HS-27A (cell line): ENCODE measurements around the gene SLC6A4.
"Not testable (repeated sequence)": the region's sequence is repeated elsewhere in the genome, so short reads cannot be mapped to it uniquely, and the experiment has no call there.

Experiments
- DNase-seq: peaks from one replicate; pipeline ENCODE4 v3.0.0-alpha.2; 2012; ENCODE audit warnings: low read depth, missing footprints

SLC6A4 gene

DNA sequence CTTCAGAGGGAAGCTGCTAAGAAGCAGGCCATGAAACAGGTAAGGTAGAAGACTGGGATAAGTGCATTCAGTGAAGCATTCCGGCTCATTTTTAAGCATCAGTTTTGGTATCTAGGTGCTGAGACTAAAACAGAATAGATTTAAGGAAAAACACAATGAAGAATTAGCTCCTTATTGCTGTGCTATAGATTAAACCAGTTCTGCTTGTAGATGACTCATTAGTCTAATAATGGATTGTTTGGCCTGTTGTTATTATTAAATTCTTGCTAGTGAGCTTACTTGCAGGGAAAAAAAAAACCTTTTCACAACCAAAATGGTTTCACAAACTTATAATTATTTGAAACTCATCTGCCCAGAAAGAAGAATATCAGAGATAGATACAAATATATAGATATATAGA, 62.9 kb downstream of the SLC6A4 start:
- no peak for DNase-seq

DNA sequence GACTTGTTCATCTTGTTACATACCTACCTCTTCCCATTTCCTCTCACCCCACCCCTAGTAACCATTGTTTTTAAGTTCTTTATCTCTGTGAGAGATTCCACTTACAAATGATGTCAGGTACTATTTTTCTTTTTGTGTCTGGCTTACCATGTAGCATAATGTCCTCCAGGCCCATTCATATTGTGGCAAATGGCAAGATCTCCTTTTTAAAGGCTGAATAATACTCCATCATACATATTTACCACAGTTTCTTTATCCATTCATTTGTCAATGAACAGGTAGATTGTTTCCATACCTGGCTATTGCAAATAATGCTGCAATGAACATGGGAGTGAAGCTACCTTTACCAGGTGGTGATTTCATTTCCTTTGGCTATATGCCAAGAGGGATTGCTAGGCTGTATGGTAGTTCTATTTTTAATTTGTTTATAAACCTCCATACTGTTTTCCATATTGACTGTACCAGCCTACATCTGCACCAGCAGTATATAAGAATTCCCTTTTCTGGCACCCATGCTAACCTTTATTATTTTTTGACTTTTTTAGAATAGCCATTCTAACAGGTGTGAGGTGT, 65.0 kb downstream of the SLC6A4 start:
- no peak for DNase-seq

DNA sequence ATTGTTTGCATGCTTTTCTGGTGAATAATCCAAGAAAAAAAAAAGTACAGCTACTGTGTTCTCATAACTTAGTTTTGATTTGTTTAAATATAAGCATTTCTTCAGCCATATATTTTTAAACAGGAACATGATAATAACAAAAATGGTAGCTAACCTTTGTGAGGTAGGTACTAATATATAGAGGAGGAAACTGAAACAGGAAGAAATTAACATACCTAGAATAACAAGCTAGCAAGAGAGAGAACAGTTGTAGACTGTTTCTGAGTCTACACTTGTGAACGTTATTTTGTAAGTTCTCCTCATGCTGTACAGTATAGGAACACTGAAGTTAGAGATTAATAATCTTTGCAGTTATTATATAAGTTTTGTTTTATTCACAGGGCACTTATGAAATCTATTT, 69.5 kb downstream of the SLC6A4 start:
- no peak for DNase-seq

DNA sequence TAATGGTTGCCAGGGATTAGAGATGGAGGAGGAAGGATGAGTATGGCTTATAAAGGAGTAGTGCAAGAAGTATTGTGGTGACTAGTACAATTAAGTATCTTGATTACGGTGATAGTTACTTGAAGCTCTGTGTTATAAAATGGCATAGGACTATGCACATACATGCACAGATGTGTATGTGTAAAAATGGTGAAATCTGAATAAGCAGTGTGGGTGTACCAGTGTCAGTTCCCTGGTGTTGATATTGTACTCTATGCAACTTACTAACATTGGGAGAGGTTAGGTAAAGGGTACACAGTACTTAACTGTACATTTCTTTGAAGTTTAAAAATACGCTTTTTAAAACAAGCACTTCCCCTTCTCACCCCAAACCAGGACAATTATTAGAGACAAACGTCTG, 70.3 kb downstream of the SLC6A4 start:
- no peak for DNase-seq

DNA sequence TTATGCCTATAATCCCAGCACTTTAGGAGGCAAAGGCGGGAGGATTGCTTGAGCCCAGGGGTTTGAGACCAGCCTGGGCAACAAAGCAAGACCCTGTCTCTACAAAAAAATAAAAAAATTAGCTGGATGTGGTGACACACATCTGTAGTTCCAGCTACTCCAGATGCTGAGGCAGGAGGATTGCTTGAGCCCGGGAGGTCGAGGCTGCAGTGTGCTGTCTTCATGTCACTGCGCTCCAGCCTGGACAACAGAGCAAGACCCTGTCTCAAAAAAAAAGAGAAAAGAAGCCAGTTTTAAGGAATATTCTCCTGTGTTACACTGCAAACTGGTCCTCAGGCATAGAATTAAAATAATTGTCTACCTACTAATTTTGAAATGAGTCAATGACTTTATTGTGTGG, 71.0 kb downstream of the SLC6A4 start:
- DNase-seq = no peak

DNA sequence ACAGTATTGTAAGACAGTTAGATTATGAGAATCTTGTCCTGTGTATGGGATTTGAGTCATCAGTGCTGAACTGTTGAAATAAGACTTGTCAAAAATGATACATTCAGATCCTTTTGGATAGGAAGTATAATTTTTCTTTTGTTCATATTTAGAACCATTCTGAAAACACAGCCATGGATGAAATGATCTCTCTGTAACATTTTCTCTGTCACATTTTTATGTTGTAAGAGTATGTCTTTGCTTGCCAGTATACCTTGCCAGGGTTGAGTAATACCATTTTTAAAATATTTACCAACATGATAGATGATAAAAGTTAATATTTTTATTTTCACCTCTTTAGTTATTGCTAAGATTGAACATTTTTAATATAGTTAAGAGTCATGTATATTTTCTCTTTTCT, 73.9 kb downstream of the SLC6A4 start:
- no peak for DNase-seq

DNA sequence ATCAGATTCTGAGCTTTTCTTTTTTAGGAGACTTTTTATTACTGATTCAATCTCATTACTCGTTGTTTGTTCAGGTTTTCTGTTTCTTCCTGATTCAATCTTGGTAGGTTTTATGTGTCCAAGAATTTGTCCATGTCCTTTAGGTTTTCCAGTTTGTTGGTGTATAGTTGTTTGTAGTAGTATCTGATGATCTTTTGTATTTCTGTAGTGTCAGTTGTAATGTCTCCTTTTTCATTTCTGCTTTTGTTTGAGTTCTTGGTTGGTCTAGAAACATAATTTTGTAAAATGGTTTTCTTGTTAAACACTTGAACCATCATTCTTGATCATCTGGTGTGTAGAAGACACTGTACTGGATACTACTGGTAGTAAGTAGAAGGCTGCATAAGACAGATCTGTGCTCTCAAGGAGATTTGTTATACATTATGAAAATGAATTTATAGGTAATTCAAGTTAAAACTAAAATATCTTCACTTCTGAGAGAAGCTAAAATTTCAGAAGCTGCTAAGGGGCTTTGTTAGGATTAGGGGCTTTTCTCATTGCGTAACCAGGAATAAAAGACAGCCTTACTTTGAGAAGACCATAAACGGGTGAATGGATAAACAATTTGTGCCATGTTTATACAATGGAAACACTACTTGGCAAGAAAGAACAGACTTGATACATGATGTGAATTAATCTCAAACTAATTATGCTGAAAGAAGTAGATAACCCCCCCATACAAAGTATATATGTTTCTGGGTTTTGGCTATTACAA, 74.9 kb downstream of the SLC6A4 start:
- no peak for DNase-seq

DNA sequence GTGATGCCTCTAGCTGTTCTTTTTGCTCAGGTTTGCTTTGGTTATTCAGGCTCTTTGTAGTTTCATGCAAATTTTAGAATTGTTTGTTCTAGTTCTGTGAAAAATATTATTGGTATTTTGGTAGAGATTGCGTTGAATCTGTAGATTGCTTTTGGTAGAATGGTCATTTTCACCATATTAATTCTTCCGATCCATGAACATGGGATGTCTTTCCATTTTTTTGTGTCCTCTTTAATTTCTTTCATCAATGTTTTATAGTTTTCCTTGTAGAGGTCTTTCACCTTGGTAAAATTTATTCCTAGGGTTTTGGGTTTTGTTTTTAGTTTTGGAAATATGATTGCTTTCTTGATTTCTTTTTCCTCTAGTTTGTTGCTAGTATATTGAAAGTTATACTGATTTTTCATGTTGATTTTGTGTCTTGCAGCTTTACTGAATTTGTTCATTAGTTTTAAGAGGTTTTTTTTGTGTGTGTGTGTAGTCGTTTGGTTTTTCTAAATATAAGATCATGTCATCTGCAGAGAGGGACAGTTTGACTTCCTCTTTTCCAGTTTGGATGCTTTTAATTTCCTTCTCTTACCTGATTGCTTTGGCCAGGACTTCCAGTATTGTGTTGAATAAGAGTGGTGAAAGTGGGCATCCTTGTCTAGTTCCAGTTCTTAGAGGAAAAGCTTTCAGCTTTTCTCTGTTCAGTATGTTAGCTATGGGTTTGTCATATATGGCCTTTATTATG, 76.4 kb downstream of the SLC6A4 start:
- DNase-seq = no peak

DNA sequence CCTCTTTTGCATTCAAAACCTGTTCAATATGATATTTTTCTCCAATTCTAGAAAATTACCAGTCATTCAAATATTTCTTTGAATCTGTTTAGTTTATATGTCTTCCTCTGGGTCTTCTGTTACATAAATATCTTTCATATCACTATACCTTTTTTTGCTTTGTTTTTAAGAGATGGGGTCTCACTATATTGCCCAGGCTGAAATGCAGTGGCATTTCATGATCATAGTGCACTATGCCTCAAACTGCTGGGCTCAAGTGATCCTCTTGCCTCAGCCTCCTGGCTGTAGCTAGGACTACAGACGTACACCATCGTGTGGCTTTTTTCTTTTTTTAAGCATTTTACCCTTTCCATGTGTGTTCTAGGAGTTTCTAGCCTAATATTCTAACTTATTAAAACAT, 80.1 kb downstream of the SLC6A4 start:
- DNase-seq = no peak

DNA sequence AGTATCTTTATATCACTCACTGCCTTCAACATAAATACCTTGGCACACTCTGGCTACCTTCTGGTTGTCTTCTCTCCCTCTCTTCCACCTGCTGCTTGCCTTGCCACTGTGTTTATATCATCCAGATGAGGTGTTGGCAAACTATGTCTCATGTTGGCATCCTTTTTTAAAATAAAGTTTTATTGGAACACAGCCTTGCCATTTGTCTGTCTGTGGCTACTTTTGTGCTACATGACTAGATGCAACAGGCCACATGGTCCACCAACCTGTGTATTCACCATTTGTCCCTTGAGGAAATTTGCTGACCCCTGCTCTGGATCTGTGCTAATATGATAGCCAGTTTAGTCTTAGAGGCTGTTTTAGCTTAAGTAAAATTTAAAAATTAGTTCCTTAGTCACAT, 82.0 kb downstream of the SLC6A4 start:
- DNase-seq = no peak

DNA sequence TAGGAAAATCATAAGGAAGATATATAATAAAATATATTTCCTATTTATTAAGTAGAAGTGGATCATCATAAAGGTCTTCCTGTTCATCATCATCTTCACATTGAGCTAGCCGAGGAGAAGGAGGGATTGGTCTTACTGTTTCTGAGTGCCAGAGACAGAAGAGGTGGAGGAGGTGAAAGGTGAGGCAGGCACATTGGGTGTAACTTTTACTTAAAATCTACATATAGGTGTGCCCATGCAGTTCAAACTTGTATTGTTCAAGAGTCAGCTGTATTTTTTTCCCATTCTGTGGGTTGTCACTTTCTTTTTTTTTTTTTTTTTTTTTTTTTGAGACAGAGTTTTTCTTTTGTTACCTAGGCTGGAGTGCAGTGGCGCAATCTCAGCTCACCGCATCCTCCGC, 84.0 kb downstream of the SLC6A4 start:
- DNase-seq = no peak

DNA sequence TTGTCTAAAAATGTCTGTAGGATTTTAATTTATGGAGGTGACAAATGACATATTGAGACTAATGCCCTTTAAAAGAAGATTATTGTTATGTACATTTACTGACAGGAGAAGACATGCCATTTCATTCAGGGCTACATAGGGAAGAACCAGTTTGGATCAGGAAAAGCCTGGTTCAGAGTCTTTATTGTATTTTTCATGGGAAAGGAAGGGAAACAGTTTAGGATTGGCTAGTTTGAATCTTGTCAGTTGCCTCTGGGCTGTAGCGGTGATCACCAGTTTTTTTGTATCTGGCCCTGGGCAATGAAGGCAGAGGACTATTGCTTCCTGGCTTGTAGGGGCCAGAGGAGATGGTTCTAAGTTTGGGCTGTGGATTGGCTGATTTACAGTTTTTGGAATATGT, 87.1 kb downstream of the SLC6A4 start:
- DNase-seq = no peak

DNA sequence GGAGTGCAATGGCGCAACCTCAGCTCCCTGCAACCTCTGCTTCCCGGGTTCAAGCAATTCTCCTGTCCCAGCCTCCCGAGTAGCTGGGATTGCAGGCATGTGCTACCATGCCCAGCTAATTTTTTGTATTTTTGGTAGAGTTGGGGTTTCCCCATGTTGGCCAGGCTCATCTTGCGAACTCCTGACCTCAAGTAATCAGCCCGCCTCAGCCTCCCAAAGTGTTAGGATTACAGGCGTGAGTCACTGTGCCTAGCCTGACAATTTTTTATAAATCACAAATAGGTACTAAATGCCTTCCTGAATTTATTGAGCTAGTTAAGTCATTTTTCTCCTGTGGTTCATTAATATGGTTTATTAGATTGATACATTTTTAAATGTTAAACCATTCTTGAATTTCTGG, 87.6 kb downstream of the SLC6A4 start:
- DNase-seq = not testable (repeated sequence)
